ENCODE data around the gene CHN2.

- TF ChIP-seq POLR2A (IDR thresholded peaks at IDR 0.05; ENCODE audit: extremely low read depth, insufficient read length) = no peak
- TF ChIP-seq, protein P1, sequence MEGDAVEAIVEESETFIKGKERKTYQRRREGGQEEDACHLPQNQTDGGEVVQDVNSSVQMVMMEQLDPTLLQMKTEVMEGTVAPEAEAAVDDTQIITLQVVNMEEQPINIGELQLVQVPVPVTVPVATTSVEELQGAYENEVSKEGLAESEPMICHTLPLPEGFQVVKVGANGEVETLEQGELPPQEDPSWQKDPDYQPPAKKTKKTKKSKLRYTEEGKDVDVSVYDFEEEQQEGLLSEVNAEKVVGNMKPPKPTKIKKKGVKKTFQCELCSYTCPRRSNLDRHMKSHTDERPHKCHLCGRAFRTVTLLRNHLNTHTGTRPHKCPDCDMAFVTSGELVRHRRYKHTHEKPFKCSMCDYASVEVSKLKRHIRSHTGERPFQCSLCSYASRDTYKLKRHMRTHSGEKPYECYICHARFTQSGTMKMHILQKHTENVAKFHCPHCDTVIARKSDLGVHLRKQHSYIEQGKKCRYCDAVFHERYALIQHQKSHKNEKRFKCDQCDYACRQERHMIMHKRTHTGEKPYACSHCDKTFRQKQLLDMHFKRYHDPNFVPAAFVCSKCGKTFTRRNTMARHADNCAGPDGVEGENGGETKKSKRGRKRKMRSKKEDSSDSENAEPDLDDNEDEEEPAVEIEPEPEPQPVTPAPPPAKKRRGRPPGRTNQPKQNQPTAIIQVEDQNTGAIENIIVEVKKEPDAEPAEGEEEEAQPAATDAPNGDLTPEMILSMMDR (IDR thresholded peaks at IDR 0.05; ENCODE audit: low read depth, low read length) = no peak
Observed at GRCh38 chr7:29310625-29311024, 116.0 kb downstream of the CHN2 start.
